HEK293 (cell line): ENCODE results near the gene ZC3H7B.

ENCODE experiments used
- ATF2 ChIP-seq: fragments of 450-650 bp; formaldehyde crosslinking; IDR thresholded peaks from 2 replicates; pipeline ENCODE4 v1.5.1; 2016; ENCODE audit warnings: missing biosample characterization, missing genetic modification characterization, low read depth
- EGR2 ChIP-seq: fragments of 450-650 bp; formaldehyde crosslinking; IDR thresholded peaks from 2 replicates; pipeline ENCODE4 v1.5.1; 2016; ENCODE audit warnings: low read depth, missing biosample characterization, missing genetic modification characterization
- FEZF1 ChIP-seq: fragments of 450-650 bp; formaldehyde crosslinking; IDR thresholded peaks from 2 replicates; pipeline ENCODE4 v1.5.1; 2016; ENCODE audit warnings: missing biosample characterization, missing genetic modification characterization
- KLF16 ChIP-seq: fragments of 450-650 bp; formaldehyde crosslinking; IDR thresholded peaks from 2 replicates; pipeline ENCODE4 v1.5.1; 2017; ENCODE audit warnings: missing biosample characterization, missing genetic modification characterization
- KLF8 ChIP-seq: fragments of 450-650 bp; formaldehyde crosslinking; IDR thresholded peaks from 2 replicates; pipeline ENCODE4 v1.5.1; 2016; ENCODE audit warnings: missing biosample characterization, missing genetic modification characterization
- KLF9 ChIP-seq: fragments of 450-650 bp; formaldehyde crosslinking; IDR thresholded peaks from 2 replicates; pipeline ENCODE4 v1.5.1; 2016; ENCODE audit warnings: missing biosample characterization, missing genetic modification characterization, low read depth
- MYNN ChIP-seq: fragments of 450-650 bp; formaldehyde crosslinking; IDR thresholded peaks from 2 replicates; pipeline ENCODE4 v1.5.1; 2016; ENCODE audit warnings: missing biosample characterization, missing genetic modification characterization, borderline replicate concordance
- PRDM10 ChIP-seq: fragments of 450-650 bp; formaldehyde crosslinking; IDR thresholded peaks from 2 replicates; pipeline ENCODE4 v1.5.1; 2016; ENCODE audit warnings: missing biosample characterization, missing genetic modification characterization
- SP7 ChIP-seq: fragments of 450-650 bp; formaldehyde crosslinking; IDR thresholded peaks from 2 replicates; pipeline ENCODE4 v1.5.1; 2016; ENCODE audit warnings: missing biosample characterization, missing genetic modification characterization
- WT1 ChIP-seq: fragments of 450-650 bp; formaldehyde crosslinking; IDR thresholded peaks from 2 replicates; pipeline ENCODE4 v1.5.1; 2016; ENCODE audit warnings: missing biosample characterization, missing genetic modification characterization
- ZBTB20 ChIP-seq: fragments of 450-650 bp; formaldehyde crosslinking; IDR thresholded peaks from 2 replicates; pipeline ENCODE4 v1.5.1; 2016; ENCODE audit warnings: missing biosample characterization, missing genetic modification characterization
- ZBTB48 ChIP-seq: fragments of 450-650 bp; formaldehyde crosslinking; IDR thresholded peaks from 2 replicates; pipeline ENCODE4 v1.5.1; 2016; ENCODE audit warnings: missing biosample characterization, missing genetic modification characterization
- ZBTB7A ChIP-seq: fragments of 450-650 bp; formaldehyde crosslinking; IDR thresholded peaks from 2 replicates; pipeline ENCODE4 v1.5.1; 2016; ENCODE audit warnings: low read depth, missing biosample characterization, missing genetic modification characterization
- ZEB2 ChIP-seq: fragments of 450-650 bp; formaldehyde crosslinking; IDR thresholded peaks from 2 replicates; pipeline ENCODE4 v1.5.1; 2016; ENCODE audit warnings: missing biosample characterization, missing genetic modification characterization
- ZIC2 ChIP-seq: fragments of 450-650 bp; formaldehyde crosslinking; IDR thresholded peaks from 2 replicates; pipeline ENCODE4 v1.5.1; 2016; ENCODE audit warnings: missing biosample characterization, missing genetic modification characterization
- ZNF10 ChIP-seq: fragments of 450-650 bp; formaldehyde crosslinking; IDR thresholded peaks from 2 replicates; pipeline ENCODE4 v1.5.1; 2017; ENCODE audit warnings: missing biosample characterization, missing genetic modification characterization
- ZNF146 ChIP-seq: fragments of 450-650 bp; formaldehyde crosslinking; IDR thresholded peaks from 2 replicates; pipeline ENCODE4 v1.5.1; 2016; ENCODE audit warnings: missing biosample characterization, missing genetic modification characterization
- ZNF23 ChIP-seq: fragments of 450-650 bp; formaldehyde crosslinking; IDR thresholded peaks from 2 replicates; pipeline ENCODE4 v1.5.1; 2016; ENCODE audit warnings: missing biosample characterization, missing genetic modification characterization, borderline replicate concordance
- ZNF274 ChIP-seq, 2 experiments: fragments of 200-500 bp in 1 of 2; fragments of 450-650 bp in 1 of 2; sonication (Bioruptor generic) in 1 of 2; formaldehyde crosslinking in 1 of 2; IDR thresholded peaks; 2 replicates each; pipeline versions ENCODE4 v1.5.1 to v1.6.1; 2014 to 2016; ENCODE audit warnings: borderline replicate concordance in 1 of 2, inconsistent platforms in 1 of 2, low read length in 1 of 2, missing biosample characterization in 1 of 2, missing genetic modification characterization in 1 of 2
- ZNF398 ChIP-seq: fragments of 450-650 bp; formaldehyde crosslinking; IDR thresholded peaks from 2 replicates; pipeline ENCODE4 v1.5.1; 2017; ENCODE audit warnings: missing biosample characterization, missing genetic modification characterization
- ZNF501 ChIP-seq: fragments of 450-650 bp; formaldehyde crosslinking; IDR thresholded peaks from 2 replicates; pipeline ENCODE4 v1.5.1; 2016; ENCODE audit warnings: missing biosample characterization, missing genetic modification characterization
- ZNF549 ChIP-seq: fragments of 450-650 bp; IDR thresholded peaks from 2 replicates; pipeline ENCODE4 v1.5.1; 2018; ENCODE audit warnings: missing biosample characterization, missing genetic modification characterization, mild to moderate bottlenecking, inconsistent platforms, moderate library complexity
- ZNF624 ChIP-seq: fragments of 450-650 bp; formaldehyde crosslinking; IDR thresholded peaks from 2 replicates; pipeline ENCODE4 v1.5.1; 2017; ENCODE audit warnings: missing biosample characterization, missing genetic modification characterization
- TF ChIP-seq, protein P1 (sequence below): fragments of 450-650 bp; formaldehyde crosslinking; IDR thresholded peaks from 2 replicates; pipeline ENCODE4 v1.5.1; 2016; ENCODE audit warnings: missing biosample characterization, missing genetic modification characterization, low read depth
- TF ChIP-seq, protein P2 (sequence below): fragments of 450-650 bp; formaldehyde crosslinking; optimal IDR thresholded peaks from 2 replicates; pipeline ENCODE3; 2016; ENCODE audit warnings: missing biosample characterization, mild to moderate bottlenecking, missing genetic modification characterization
- TF ChIP-seq, protein P3 (sequence below): fragments of 450-650 bp; formaldehyde crosslinking; IDR thresholded peaks from 2 replicates; pipeline ENCODE4 v1.5.1; 2016; ENCODE audit warnings: missing biosample characterization, missing genetic modification characterization

ZC3H7B gene

GRCh38 chr22:41381329-41382097 lies 80.2 kb downstream of the ZC3H7B start, which contains the start of gene TEF (continued):
- TF ChIP-seq ZNF398 (tag by site-specific recombination) (peak; percentile 67), PRDM10 (tag by site-specific recombination) (peak; percentile 92), ZBTB7A (tag by site-specific recombination) (no peak), ZNF624 (no peak), KLF8 (tag by site-specific recombination) (0 out of 2 replicates have a peak, but pooled peaks have one; percentile 27), MYNN (tag by site-specific recombination) (no peak), ZEB2 (tag by site-specific recombination) (peak; percentile 22; the same call in 1 of the 2 replicates), ZNF23 (tag by site-specific recombination) (no peak), ZNF501 (tag by site-specific recombination) (no peak), ATF2 (tag by site-specific recombination) (no peak), ZBTB20 (tag by site-specific recombination) (peak; percentile 63), ZBTB48 (tag by site-specific recombination) (no peak), KLF16 (peak; percentile 85), ZNF549 (tag by site-specific recombination) (no peak), WT1 (tag by site-specific recombination) (no peak), EGR2 (peak; percentile 2; the same call in 1 of the 2 replicates), ZNF146 (tag by site-specific recombination) (no peak), ZNF10 (tag by site-specific recombination) (no peak), KLF9 (tag by site-specific recombination) (peak; percentile 84), ZIC2 (tag by site-specific recombination) (no peak), ZNF274 (IDR thresholded peaks at IDR 0.05; ENCODE audit: low read length) (no peak), ZNF274 (tag by site-specific recombination; IDR thresholded peaks at IDR 0.05; ENCODE audit: borderline replicate concordance) (no peak), FEZF1 (tag by site-specific recombination) (no peak), SP7 (tag by site-specific recombination) (0 out of 2 replicates have a peak, but pooled peaks have one; percentile 2)
- TF ChIP-seq, protein P1, sequence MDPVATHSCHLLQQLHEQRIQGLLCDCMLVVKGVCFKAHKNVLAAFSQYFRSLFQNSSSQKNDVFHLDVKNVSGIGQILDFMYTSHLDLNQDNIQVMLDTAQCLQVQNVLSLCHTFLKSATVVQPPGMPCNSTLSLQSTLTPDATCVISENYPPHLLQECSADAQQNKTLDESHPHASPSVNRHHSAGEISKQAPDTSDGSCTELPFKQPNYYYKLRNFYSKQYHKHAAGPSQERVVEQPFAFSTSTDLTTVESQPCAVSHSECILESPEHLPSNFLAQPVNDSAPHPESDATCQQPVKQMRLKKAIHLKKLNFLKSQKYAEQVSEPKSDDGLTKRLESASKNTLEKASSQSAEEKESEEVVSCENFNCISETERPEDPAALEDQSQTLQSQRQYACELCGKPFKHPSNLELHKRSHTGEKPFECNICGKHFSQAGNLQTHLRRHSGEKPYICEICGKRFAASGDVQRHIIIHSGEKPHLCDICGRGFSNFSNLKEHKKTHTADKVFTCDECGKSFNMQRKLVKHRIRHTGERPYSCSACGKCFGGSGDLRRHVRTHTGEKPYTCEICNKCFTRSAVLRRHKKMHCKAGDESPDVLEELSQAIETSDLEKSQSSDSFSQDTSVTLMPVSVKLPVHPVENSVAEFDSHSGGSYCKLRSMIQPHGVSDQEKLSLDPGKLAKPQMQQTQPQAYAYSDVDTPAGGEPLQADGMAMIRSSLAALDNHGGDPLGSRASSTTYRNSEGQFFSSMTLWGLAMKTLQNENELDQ (tag by site-specific recombination), result no peak
- TF ChIP-seq, protein P2, sequence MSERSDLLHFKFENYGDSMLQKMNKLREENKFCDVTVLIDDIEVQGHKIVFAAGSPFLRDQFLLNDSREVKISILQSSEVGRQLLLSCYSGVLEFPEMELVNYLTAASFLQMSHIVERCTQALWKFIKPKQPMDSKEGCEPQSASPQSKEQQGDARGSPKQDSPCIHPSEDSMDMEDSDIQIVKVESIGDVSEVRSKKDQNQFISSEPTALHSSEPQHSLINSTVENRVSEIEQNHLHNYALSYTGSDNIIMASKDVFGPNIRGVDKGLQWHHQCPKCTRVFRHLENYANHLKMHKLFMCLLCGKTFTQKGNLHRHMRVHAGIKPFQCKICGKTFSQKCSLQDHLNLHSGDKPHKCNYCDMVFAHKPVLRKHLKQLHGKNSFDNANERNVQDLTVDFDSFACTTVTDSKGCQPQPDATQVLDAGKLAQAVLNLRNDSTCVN (tag by site-specific recombination), result peak; percentile 68
- TF ChIP-seq, protein P3, sequence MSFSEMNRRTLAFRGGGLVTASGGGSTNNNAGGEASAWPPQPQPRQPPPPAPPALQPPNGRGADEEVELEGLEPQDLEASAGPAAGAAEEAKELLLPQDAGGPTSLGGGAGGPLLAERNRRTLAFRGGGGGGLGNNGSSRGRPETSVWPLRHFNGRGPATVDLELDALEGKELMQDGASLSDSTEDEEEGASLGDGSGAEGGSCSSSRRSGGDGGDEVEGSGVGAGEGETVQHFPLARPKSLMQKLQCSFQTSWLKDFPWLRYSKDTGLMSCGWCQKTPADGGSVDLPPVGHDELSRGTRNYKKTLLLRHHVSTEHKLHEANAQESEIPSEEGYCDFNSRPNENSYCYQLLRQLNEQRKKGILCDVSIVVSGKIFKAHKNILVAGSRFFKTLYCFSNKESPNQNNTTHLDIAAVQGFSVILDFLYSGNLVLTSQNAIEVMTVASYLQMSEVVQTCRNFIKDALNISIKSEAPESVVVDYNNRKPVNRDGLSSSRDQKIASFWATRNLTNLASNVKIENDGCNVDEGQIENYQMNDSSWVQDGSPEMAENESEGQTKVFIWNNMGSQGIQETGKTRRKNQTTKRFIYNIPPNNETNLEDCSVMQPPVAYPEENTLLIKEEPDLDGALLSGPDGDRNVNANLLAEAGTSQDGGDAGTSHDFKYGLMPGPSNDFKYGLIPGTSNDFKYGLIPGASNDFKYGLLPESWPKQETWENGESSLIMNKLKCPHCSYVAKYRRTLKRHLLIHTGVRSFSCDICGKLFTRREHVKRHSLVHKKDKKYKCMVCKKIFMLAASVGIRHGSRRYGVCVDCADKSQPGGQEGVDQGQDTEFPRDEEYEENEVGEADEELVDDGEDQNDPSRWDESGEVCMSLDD (tag by site-specific recombination), result no peak
